Measurements from ENCODE around the gene CTBP2. TPM values are rescaled to one million over a fixed set of nuclear protein-coding genes. Genes with fewer than 3 reads are reported as not detected.
A peak's percentile ranks its signal among the peaks of the same experiment; 100 is the strongest.

CTBP2 gene
- total RNA-seq, 1 experiment from 2014 or later: 212 TPM

- Mint-ChIP-seq H3K27ac (peak overlapping the region; percentile 87 to 92 (median 91)), H3K36me3 (ENCODE audit: insufficient read depth in 1 of 3, low read depth in 3 of 3) (peaks cover 31 to 71% (median 71%) of the 10 kb centered on the region in 3 experiments), H3K27me3 (ENCODE audit: low read depth) (peaks cover 1% of the 10 kb centered on the region; the same call in 1 of the 2 replicates), H3K4me1 (peaks cover 75 to 86% of the 10 kb centered on the region in 2 experiments), H3K9me3 (peaks cover 0 to 2% of the 10 kb centered on the region in 2 experiments; a peak in 3 of 5 replicates), H3K4me3 (no peak overlapping the region)
- no peaks in the 10 kb centered on the region for H3K23me2 ChIP-seq (ENCODE audit: insufficient read length, low read depth, low read length, poor library complexity, severe bottlenecking)
- no peak overlapping the region for H3K27ac ChIP-seq (ENCODE audit: insufficient read length, low read depth, low read length)
- H3K56ac ChIP-seq (ENCODE audit: insufficient read length, low read depth, low read length): no peak overlapping the region
- DNase-seq: no peak
- H2BK12ac ChIP-seq (ENCODE audit: insufficient read length, low read depth, low read length): no peak overlapping the region
- 0 out of 2 replicates have a peak overlapping the region, but pooled peaks have one; percentile 6 for H3K14ac ChIP-seq (ENCODE audit: insufficient read depth, low read length)
- no peak overlapping the region for H2BK15ac ChIP-seq (ENCODE audit: low read depth, low read length)
- no peak overlapping the region for H2BK20ac ChIP-seq (ENCODE audit: low read depth, low read length, poor library complexity, severe bottlenecking)
- no peak overlapping the region for H2BK5ac ChIP-seq (ENCODE audit: insufficient read length, low read length)
- no peak overlapping the region for H4K5ac ChIP-seq (ENCODE audit: insufficient read length, low read depth, low read length)
- H3K4me1 ChIP-seq (ENCODE audit: insufficient read depth, low read length): peaks cover 30% of the 10 kb centered on the region
- peaks cover 84% of the 10 kb centered on the region; the same call in 1 of the 2 replicates for H3K79me2 ChIP-seq (ENCODE audit: insufficient read depth, low read length)
- H4K91ac ChIP-seq (ENCODE audit: insufficient read length, low read depth, low read length): no peak overlapping the region
- H2AK5ac ChIP-seq (ENCODE audit: insufficient read length, low read length): no peak overlapping the region
- no peak overlapping the region for H3K18ac ChIP-seq (ENCODE audit: insufficient read length, low read depth, low read length)
- H3K9me3 ChIP-seq (ENCODE audit: control insufficient read depth, low read depth, low read length): no peaks in the 10 kb centered on the region
- no peak overlapping the region for H2BK120ac ChIP-seq (ENCODE audit: low read depth, low read length, poor library complexity, severe bottlenecking)
- H4K8ac ChIP-seq (replicated peaks; ENCODE audit: insufficient read length, low read depth, low read length): no peak overlapping the region
- H3K23ac ChIP-seq (ENCODE audit: insufficient read length, low read depth, low read length): no peak overlapping the region
- no peak overlapping the region for H3K4me2 ChIP-seq (ENCODE audit: insufficient read depth, insufficient read length, low read length)
- H4K20me1 ChIP-seq (ENCODE audit: control insufficient read depth, insufficient read depth, insufficient read length): peaks cover 16% of the 10 kb centered on the region
- H3T11ph ChIP-seq (ENCODE audit: low read length): no peak overlapping the region
- no peak overlapping the region for H3K4ac ChIP-seq (ENCODE audit: low read depth, low read length)
- no peak overlapping the region for H2AFZ ChIP-seq (ENCODE audit: low read length)
- no peak overlapping the region for H3K9ac ChIP-seq (ENCODE audit: extremely low read depth, insufficient read length, low read length)
- peaks cover 3% of the 10 kb centered on the region for H3K79me1 ChIP-seq (ENCODE audit: insufficient read depth, low read depth, low read length, poor library complexity, severe bottlenecking)
- TF ChIP-seq CTCF (conservative IDR thresholded peaks at IDR 0.05): no peak
- H3K27me3 ChIP-seq (ENCODE audit: insufficient read depth, low read length): no peaks in the 10 kb centered on the region
- no CpG with 5 or more reads among the region's 9 CpGs for WGBS (ENCODE audit: extremely low coverage, insufficient read length, low lambda C conversion rate)
Observed at GRCh38 chr10:125103466-125103865, 56.9 kb downstream of the CTBP2 start.
